Measurements from ENCODE around the gene CCDC85A.

Gene CCDC85A

GRCh38 chr2:56240210-56240609 lies 56.4 kb downstream of the CCDC85A start:
- Histone ChIP-seq H3K4me1 (ENCODE audit: control insufficient read depth, insufficient read depth, low read length) (no peaks in the 10 kb centered on the region), H3K4me3 (ENCODE audit: low read depth, low read length) (no peak overlapping the region), H3K36me3 (ENCODE audit: control insufficient read depth, insufficient read depth, low read length) (no peaks in the 10 kb centered on the region), H3K27ac (ENCODE audit: low read depth, low read length) (no peak overlapping the region), H3K9ac (ENCODE audit: low read depth, low read length) (no peak overlapping the region), H3K9me3 (ENCODE audit: control insufficient read depth, insufficient read depth, low read length) (no peaks in the 10 kb centered on the region), H3K27me3 (ENCODE audit: control insufficient read depth, insufficient read depth, low read length) (no peaks in the 10 kb centered on the region)

- Histone ChIP-seq H3K36me3 (ENCODE audit: control insufficient read depth, insufficient read depth, low read length) (no peaks in the 10 kb centered on the region), H3K27ac (ENCODE audit: low read depth, low read length) (no peak overlapping the region), H3K9me3 (ENCODE audit: control insufficient read depth, insufficient read depth, low read length) (no peaks in the 10 kb centered on the region), H3K9ac (ENCODE audit: low read depth, low read length) (no peak overlapping the region), H3K4me1 (ENCODE audit: control insufficient read depth, insufficient read depth, low read length) (no peaks in the 10 kb centered on the region), H3K4me3 (ENCODE audit: low read depth, low read length) (no peak overlapping the region), H3K27me3 (ENCODE audit: control insufficient read depth, insufficient read depth, low read length) (no peaks in the 10 kb centered on the region)
Measured at GRCh38 chr2:56244506-56244905, 60.7 kb downstream of the CCDC85A start.

- Histone ChIP-seq H3K4me3 (ENCODE audit: low read depth, low read length) (no peak overlapping the region), H3K9ac (ENCODE audit: low read depth, low read length) (no peak overlapping the region), H3K27ac (ENCODE audit: low read depth, low read length) (no peak overlapping the region), H3K4me1 (ENCODE audit: control insufficient read depth, insufficient read depth, low read length) (no peaks in the 10 kb centered on the region), H3K9me3 (ENCODE audit: control insufficient read depth, insufficient read depth, low read length) (no peaks in the 10 kb centered on the region), H3K36me3 (ENCODE audit: control insufficient read depth, insufficient read depth, low read length) (no peaks in the 10 kb centered on the region), H3K27me3 (ENCODE audit: control insufficient read depth, insufficient read depth, low read length) (no peaks in the 10 kb centered on the region)
Measured at GRCh38 chr2:56244911-56245530, 61.2 kb downstream of the CCDC85A start.

GRCh38 chr2:56248965-56249742 lies 65.4 kb downstream of the CCDC85A start:
- no peak overlapping the region for H3K9ac ChIP-seq (ENCODE audit: low read depth, low read length)
- no peaks in the 10 kb centered on the region for H3K27me3 ChIP-seq (ENCODE audit: control insufficient read depth, insufficient read depth, low read length)
- no peaks in the 10 kb centered on the region for H3K9me3 ChIP-seq (ENCODE audit: control insufficient read depth, insufficient read depth, low read length)
- no peaks in the 10 kb centered on the region for H3K4me1 ChIP-seq (ENCODE audit: control insufficient read depth, insufficient read depth, low read length)
- H3K4me3 ChIP-seq (ENCODE audit: low read depth, low read length) = no peak overlapping the region
- no peaks in the 10 kb centered on the region for H3K36me3 ChIP-seq (ENCODE audit: control insufficient read depth, insufficient read depth, low read length)
- no peak overlapping the region for H3K27ac ChIP-seq (ENCODE audit: low read depth, low read length)

- Histone ChIP-seq H3K27ac (ENCODE audit: low read depth, low read length) (no peak overlapping the region), H3K4me3 (ENCODE audit: low read depth, low read length) (no peak overlapping the region), H3K9ac (ENCODE audit: low read depth, low read length) (no peak overlapping the region), H3K27me3 (ENCODE audit: control insufficient read depth, insufficient read depth, low read length) (no peaks in the 10 kb centered on the region), H3K9me3 (ENCODE audit: control insufficient read depth, insufficient read depth, low read length) (no peaks in the 10 kb centered on the region), H3K36me3 (ENCODE audit: control insufficient read depth, insufficient read depth, low read length) (no peaks in the 10 kb centered on the region), H3K4me1 (ENCODE audit: control insufficient read depth, insufficient read depth, low read length) (no peaks in the 10 kb centered on the region)
Measured at GRCh38 chr2:56250153-56250729, 66.5 kb downstream of the CCDC85A start.

- Histone ChIP-seq H3K9me3 (ENCODE audit: control insufficient read depth, insufficient read depth, low read length) (no peaks in the 10 kb centered on the region), H3K27me3 (ENCODE audit: control insufficient read depth, insufficient read depth, low read length) (no peaks in the 10 kb centered on the region), H3K4me1 (ENCODE audit: control insufficient read depth, insufficient read depth, low read length) (no peaks in the 10 kb centered on the region), H3K9ac (ENCODE audit: low read depth, low read length) (no peak overlapping the region), H3K36me3 (ENCODE audit: control insufficient read depth, insufficient read depth, low read length) (no peaks in the 10 kb centered on the region), H3K4me3 (ENCODE audit: low read depth, low read length) (no peak overlapping the region), H3K27ac (ENCODE audit: low read depth, low read length) (no peak overlapping the region)
Measured at GRCh38 chr2:56260415-56260814, 76.6 kb downstream of the CCDC85A start.

- H3K9me3 ChIP-seq (ENCODE audit: control insufficient read depth, insufficient read depth, low read length) = no peaks in the 10 kb centered on the region
- no peak overlapping the region for H3K27ac ChIP-seq (ENCODE audit: low read depth, low read length)
- no peak overlapping the region for H3K4me3 ChIP-seq (ENCODE audit: low read depth, low read length)
- H3K36me3 ChIP-seq (ENCODE audit: control insufficient read depth, insufficient read depth, low read length) = no peaks in the 10 kb centered on the region
- no peaks in the 10 kb centered on the region for H3K27me3 ChIP-seq (ENCODE audit: control insufficient read depth, insufficient read depth, low read length)
- no peak overlapping the region for H3K9ac ChIP-seq (ENCODE audit: low read depth, low read length)
- H3K4me1 ChIP-seq (ENCODE audit: control insufficient read depth, insufficient read depth, low read length) = no peaks in the 10 kb centered on the region
Measured at GRCh38 chr2:56262241-56262640, 78.5 kb downstream of the CCDC85A start.

- no peak overlapping the region for H3K27ac ChIP-seq (ENCODE audit: low read depth, low read length)
- no peak overlapping the region for H3K4me3 ChIP-seq (ENCODE audit: low read depth, low read length)
- no peak overlapping the region for H3K9ac ChIP-seq (ENCODE audit: low read depth, low read length)
- H3K27me3 ChIP-seq (ENCODE audit: control insufficient read depth, insufficient read depth, low read length) = no peaks in the 10 kb centered on the region
- H3K4me1 ChIP-seq (ENCODE audit: control insufficient read depth, insufficient read depth, low read length) = no peaks in the 10 kb centered on the region
- H3K36me3 ChIP-seq (ENCODE audit: control insufficient read depth, insufficient read depth, low read length) = no peaks in the 10 kb centered on the region
- H3K9me3 ChIP-seq (ENCODE audit: control insufficient read depth, insufficient read depth, low read length) = no peaks in the 10 kb centered on the region
Measured at GRCh38 chr2:56263876-56264275, 80.1 kb downstream of the CCDC85A start.

- no peak overlapping the region for H3K4me3 ChIP-seq (ENCODE audit: low read depth, low read length)
- no peak overlapping the region for H3K27ac ChIP-seq (ENCODE audit: low read depth, low read length)
- peaks cover 7% of the 10 kb centered on the region; the same call in 1 of the 2 replicates for H3K4me1 ChIP-seq (ENCODE audit: control insufficient read depth, insufficient read depth, low read length)
- no peaks in the 10 kb centered on the region for H3K36me3 ChIP-seq (ENCODE audit: control insufficient read depth, insufficient read depth, low read length)
- H3K27me3 ChIP-seq (ENCODE audit: control insufficient read depth, insufficient read depth, low read length) = no peaks in the 10 kb centered on the region
- H3K9ac ChIP-seq (ENCODE audit: low read depth, low read length) = no peak overlapping the region
- no peaks in the 10 kb centered on the region for H3K9me3 ChIP-seq (ENCODE audit: control insufficient read depth, insufficient read depth, low read length)
Measured at GRCh38 chr2:56266761-56267414, 83.1 kb downstream of the CCDC85A start.

GRCh38 chr2:56267415-56267788 lies 83.6 kb downstream of the CCDC85A start:
- no peak overlapping the region for H3K9ac ChIP-seq (ENCODE audit: low read depth, low read length)
- no peak overlapping the region for H3K4me3 ChIP-seq (ENCODE audit: low read depth, low read length)
- H3K9me3 ChIP-seq (ENCODE audit: control insufficient read depth, insufficient read depth, low read length) = no peaks in the 10 kb centered on the region
- H3K27me3 ChIP-seq (ENCODE audit: control insufficient read depth, insufficient read depth, low read length) = no peaks in the 10 kb centered on the region
- no peak overlapping the region for H3K27ac ChIP-seq (ENCODE audit: low read depth, low read length)
- H3K36me3 ChIP-seq (ENCODE audit: control insufficient read depth, insufficient read depth, low read length) = no peaks in the 10 kb centered on the region
- peaks cover 7% of the 10 kb centered on the region; the same call in 1 of the 2 replicates for H3K4me1 ChIP-seq (ENCODE audit: control insufficient read depth, insufficient read depth, low read length)

GRCh38 chr2:56268856-56269255 lies 85.1 kb downstream of the CCDC85A start:
- no peak overlapping the region for H3K27ac ChIP-seq (ENCODE audit: low read depth, low read length)
- H3K9me3 ChIP-seq (ENCODE audit: control insufficient read depth, insufficient read depth, low read length) = no peaks in the 10 kb centered on the region
- no peaks in the 10 kb centered on the region for H3K36me3 ChIP-seq (ENCODE audit: control insufficient read depth, insufficient read depth, low read length)
- H3K4me3 ChIP-seq (ENCODE audit: low read depth, low read length) = no peak overlapping the region
- H3K9ac ChIP-seq (ENCODE audit: low read depth, low read length) = no peak overlapping the region
- peaks cover 7% of the 10 kb centered on the region; the same call in 1 of the 2 replicates for H3K4me1 ChIP-seq (ENCODE audit: control insufficient read depth, insufficient read depth, low read length)
- no peaks in the 10 kb centered on the region for H3K27me3 ChIP-seq (ENCODE audit: control insufficient read depth, insufficient read depth, low read length)

All from HUES48 (cell line).